Naive thymus-derived CD4-positive, alpha-beta T cell (primary cell): Measurements from ENCODE around the gene CPN1. TPM values are rescaled to one million over a fixed set of nuclear protein-coding genes. Genes with fewer than 3 reads are reported as not detected.
"Not testable (repeated sequence)": the region's sequence is repeated elsewhere in the genome, so short reads cannot be mapped to it uniquely, and the experiment has no call there.

ENCODE experiments used
- ATAC-seq: fragments of 150-1000 bp; cut with Tn5 transposase; 2 replicates; pipeline ENCODE4 v1.10.0; 2021; ENCODE audit warnings: mild to moderate bottlenecking, moderate library complexity
- CTCF ChIA-PET: fragments of 350-600 bp; sonication (Branson Sonifier 250); formaldehyde crosslinking; loops from one replicate; lab custom pipeline; 2021; ENCODE audit warnings: antibody characterized with exemption; lab: Charles Lee
- POLR2A ChIA-PET: fragments of 350-600 bp; sonication (Branson Sonifier 250); formaldehyde crosslinking; loops from one replicate; lab custom pipeline; 2021; ENCODE audit warnings: antibody characterized with exemption, inconsistent platforms; lab: Charles Lee
- DNase-seq, 9 donors: peaks; one replicate each; pipeline versions ENCODE4 v3.0.0 to v3.0.0-alpha.2; 2020 to 2022; ENCODE audit warnings: mixed read lengths in 1 of 9
- H3K27ac ChIP-seq: one replicate; pipeline ENCODE4 v1.7.0; 2013; ENCODE audit warnings: mild to moderate bottlenecking, low read depth, low read length, moderate library complexity
- H3K27me3 ChIP-seq, 2 donors: one replicate each; pipeline ENCODE4 v1.7.0; 2013; ENCODE audit warnings: low read length in 2 of 2, mild to moderate bottlenecking in 2 of 2, moderate library complexity in 2 of 2; ENCODE audit not compliant: control insufficient read depth in 2 of 2, insufficient read depth in 2 of 2
- H3K36me3 ChIP-seq, 3 experiments: 1 replicate in 2 of 3; 2 replicates in 1 of 3; pipeline ENCODE4 v1.7.0; 2013; ENCODE audit warnings: low read length in 3 of 3, mild to moderate bottlenecking in 3 of 3, moderate library complexity in 1 of 3; ENCODE audit not compliant: insufficient read depth in 3 of 3, control insufficient read depth in 2 of 3
- H3K4me1 ChIP-seq, 2 donors: one replicate each; pipeline ENCODE4 v1.7.0; 2013; ENCODE audit warnings: low read length in 2 of 2, mild to moderate bottlenecking in 2 of 2, moderate library complexity in 1 of 2; ENCODE audit not compliant: control insufficient read depth in 2 of 2, insufficient read depth in 2 of 2
- H3K4me3 ChIP-seq: 2 replicates; pipeline ENCODE4 v1.7.0; 2013; ENCODE audit warnings: mild to moderate bottlenecking, low read length
- H3K9me3 ChIP-seq, 3 experiments: 1 replicate in 2 of 3; 2 replicates in 1 of 3; pipeline ENCODE4 v1.7.0; 2013; ENCODE audit warnings: low read length in 3 of 3; ENCODE audit not compliant: control insufficient read depth in 2 of 3
- H3K27ac Mint-ChIP-seq, 9 donors: one replicate each; pipeline ENCODE4 v1.8.0; 2020 to 2022; ENCODE audit warnings: mixed read lengths in 9 of 9, mild to moderate bottlenecking in 8 of 9, moderate library complexity in 5 of 9, inconsistent platforms in 2 of 9
- H3K27me3 Mint-ChIP-seq, 5 donors: one replicate each; pipeline ENCODE4 v1.8.0; 2021 to 2022; ENCODE audit warnings: mixed read lengths in 5 of 5, mild to moderate bottlenecking in 1 of 5
- H3K36me3 Mint-ChIP-seq, 5 donors: one replicate each; pipeline ENCODE4 v1.8.0; 2020 to 2022; ENCODE audit warnings: mixed read lengths in 5 of 5, mild to moderate bottlenecking in 3 of 5, inconsistent platforms in 1 of 5
- H3K4me1 Mint-ChIP-seq, 7 donors: one replicate each; pipeline ENCODE4 v1.8.0; 2020 to 2022; ENCODE audit warnings: mixed read lengths in 7 of 7, mild to moderate bottlenecking in 3 of 7, inconsistent platforms in 1 of 7
- H3K4me3 Mint-ChIP-seq, 10 donors: one replicate each; pipeline ENCODE4 v1.8.0; 2020 to 2022; ENCODE audit warnings: mild to moderate bottlenecking in 10 of 10, mixed read lengths in 10 of 10, moderate library complexity in 6 of 10, inconsistent platforms in 2 of 10
- H3K9me3 Mint-ChIP-seq, 11 donors: one replicate each; pipeline ENCODE4 v1.8.0; 2020 to 2022; ENCODE audit warnings: mixed read lengths in 11 of 11, mild to moderate bottlenecking in 4 of 11, inconsistent platforms in 1 of 11, moderate library complexity in 1 of 11
- intact Hi-C, 2 donors: fragments of 100-400 bp; cut with micrococcal nuclease; formaldehyde crosslinking; loops; one replicate each; pipeline ENCODE4 v1.15.1; 2023
- polyA plus RNA-seq, 2 donors: library from polyadenylated mRNA; unstranded; fragments of 300-500 nt; fragmentation: Illumina TruSeq; gene quantifications; one replicate each; pipeline ENCODE4 v1.2.3, GENCODE V29; 2021
- total RNA-seq, 6 experiments: library from RNA in 5 of 6; stranded (reverse) in 5 of 6; gene quantifications; 1 replicate in 5 of 6; 2 replicates in 1 of 6; pipeline ENCODE4 v1.2.3 and lab custom pipeline; 2021 to 2026

CPN1 gene
- total and polyA plus RNA-seq, 7 experiments from 2014 or later: not detected

DNA sequence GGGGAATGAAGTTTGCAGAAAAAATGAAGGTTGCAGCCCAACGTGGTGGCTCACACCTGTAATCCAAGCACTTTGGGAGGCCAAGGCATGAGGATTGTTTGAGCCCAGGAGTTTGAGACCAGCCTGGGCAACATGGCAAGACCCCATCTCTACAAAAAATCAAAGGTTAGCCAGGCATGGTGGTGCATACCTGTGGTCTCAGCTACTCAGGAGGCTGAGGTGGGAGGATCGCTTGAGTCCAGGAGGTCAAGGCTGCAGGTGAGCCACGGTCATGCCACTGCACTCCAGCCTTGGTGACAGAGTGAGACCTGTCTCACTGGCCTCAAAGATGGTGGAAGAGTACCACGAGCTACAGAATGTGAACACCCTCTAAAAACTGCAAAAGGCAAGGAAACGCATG lies 5.0 kb upstream of the CPN1 start:
- H3K4me3 Mint-ChIP-seq, H3K4me1 Mint-ChIP-seq, H3K36me3 Mint-ChIP-seq: not testable (repeated sequence)

GRCh38 chr10:100085596-100085995 lies 3.9 kb upstream of the CPN1 start:
- Mint-ChIP-seq H3K4me3 (no peak overlapping the region), H3K36me3 (no peaks in the 10 kb centered on the region), H3K27ac (no peak overlapping the region), H3K4me1 (no peaks in the 10 kb centered on the region), H3K27me3 (peaks cover 21 to 37% (median 29%) of the 10 kb centered on the region in 5 donors), H3K9me3 (peaks cover 0 to 2% (median 0%) of the 10 kb centered on the region in 11 donors)
- no peak overlapping the region for H3K4me3 ChIP-seq
- DNase-seq (no peak), ATAC-seq (no peak)
- no peaks in the 10 kb centered on the region for H3K9me3 ChIP-seq
- H3K36me3 ChIP-seq: no peaks in the 10 kb centered on the region
- H3K27ac ChIP-seq: no peak overlapping the region
- ChIA-PET CTCF (no interaction called here), POLR2A (no interaction called here)
- H3K27me3 ChIP-seq: no peaks in the 10 kb centered on the region
- H3K4me1 ChIP-seq: no peaks in the 10 kb centered on the region
- intact Hi-C loops: no loop called here

More for the DNA sequence above, 5.0 kb upstream of the CPN1 start:
- H3K27ac Mint-ChIP-seq, H3K36me3 ChIP-seq, H3K9me3 Mint-ChIP-seq, DNase-seq, POLR2A ChIA-PET, intact Hi-C loops, H3K4me1 ChIP-seq, H3K9me3 ChIP-seq, H3K4me3 ChIP-seq, H3K27ac ChIP-seq, ATAC-seq, H3K27me3 ChIP-seq, CTCF ChIA-PET: not testable (repeated sequence)
- peaks cover 16 to 37% (median 32%) of the 10 kb centered on the region in 5 donors for H3K27me3 Mint-ChIP-seq

DNA sequence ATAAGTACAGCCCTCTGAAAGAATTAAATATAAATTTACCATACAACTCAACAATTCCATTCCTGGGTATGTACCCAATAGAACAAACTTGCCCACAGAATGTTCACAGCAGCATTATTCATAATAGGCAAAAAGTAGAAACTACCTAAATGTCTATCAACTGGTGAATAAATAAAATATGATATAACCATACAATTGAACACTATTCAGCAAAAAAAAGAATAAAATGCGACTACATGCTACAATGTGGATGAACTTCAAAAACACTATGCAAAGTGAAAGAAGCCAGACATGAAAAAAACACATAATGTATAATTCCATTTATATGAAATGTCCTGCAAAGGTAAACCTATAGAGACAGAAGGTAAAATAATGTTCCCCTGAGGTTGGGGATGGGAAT lies 2.0 kb upstream of the CPN1 start:
- Mint-ChIP-seq H3K4me1 (no peaks in the 10 kb centered on the region), H3K27ac (peak overlapping the region in 1 of 9 donors; percentile 22), H3K9me3 (peaks cover 0 to 2% (median 0%) of the 10 kb centered on the region in 11 donors), H3K4me3 (no peak overlapping the region), H3K36me3 (no peaks in the 10 kb centered on the region), H3K27me3 (peaks cover 24 to 34% (median 29%) of the 10 kb centered on the region in 5 donors)
- Histone ChIP-seq H3K36me3 (no peaks in the 10 kb centered on the region), H3K27me3 (no peaks in the 10 kb centered on the region), H3K4me1 (no peaks in the 10 kb centered on the region), H3K27ac (no peak overlapping the region), H3K9me3 (no peaks in the 10 kb centered on the region), H3K4me3 (no peak overlapping the region)
- no peak for ATAC-seq
- CTCF ChIA-PET: no interaction called here
- intact Hi-C loops: no loop called here
- no peak for DNase-seq
- POLR2A ChIA-PET: no interaction called here

- H3K36me3 Mint-ChIP-seq, DNase-seq, CTCF ChIA-PET, H3K4me3 Mint-ChIP-seq, POLR2A ChIA-PET, H3K4me1 ChIP-seq, H3K9me3 ChIP-seq, H3K27me3 ChIP-seq, H3K27ac Mint-ChIP-seq, H3K4me3 ChIP-seq, ATAC-seq, H3K36me3 ChIP-seq, intact Hi-C loops, H3K9me3 Mint-ChIP-seq, H3K27ac ChIP-seq, H3K4me1 Mint-ChIP-seq: not testable (repeated sequence)
- peaks cover 14 to 34% (median 26%) of the 10 kb centered on the region in 5 donors for H3K27me3 Mint-ChIP-seq
These were observed 607 bp upstream of the CPN1 start for GRCh38 chr10:100082276-100082675.

GRCh38 chr10:100076750-100077149 lies 4.9 kb downstream of the CPN1 start:
- H3K27me3 ChIP-seq: no peaks in the 10 kb centered on the region
- peaks cover 0 to 2% (median 0%) of the 10 kb centered on the region in 11 donors for H3K9me3 Mint-ChIP-seq
- H3K4me1 ChIP-seq: no peaks in the 10 kb centered on the region
- no peak overlapping the region for H3K27ac Mint-ChIP-seq
- H3K36me3 ChIP-seq: no peaks in the 10 kb centered on the region
- no peaks in the 10 kb centered on the region for H3K36me3 Mint-ChIP-seq
- DNase-seq: no peak
- H3K4me1 Mint-ChIP-seq: no peaks in the 10 kb centered on the region
- no peak for ATAC-seq
- CTCF ChIA-PET: no interaction called here
- peaks cover 0 to 22% (median 15%) of the 10 kb centered on the region in 5 donors for H3K27me3 Mint-ChIP-seq
- H3K4me3 ChIP-seq: no peak overlapping the region
- intact Hi-C loops: no loop called here
- POLR2A ChIA-PET: no interaction called here
- H3K27ac ChIP-seq: no peak overlapping the region
- no peak overlapping the region for H3K4me3 Mint-ChIP-seq
- H3K9me3 ChIP-seq: no peaks in the 10 kb centered on the region

DNA sequence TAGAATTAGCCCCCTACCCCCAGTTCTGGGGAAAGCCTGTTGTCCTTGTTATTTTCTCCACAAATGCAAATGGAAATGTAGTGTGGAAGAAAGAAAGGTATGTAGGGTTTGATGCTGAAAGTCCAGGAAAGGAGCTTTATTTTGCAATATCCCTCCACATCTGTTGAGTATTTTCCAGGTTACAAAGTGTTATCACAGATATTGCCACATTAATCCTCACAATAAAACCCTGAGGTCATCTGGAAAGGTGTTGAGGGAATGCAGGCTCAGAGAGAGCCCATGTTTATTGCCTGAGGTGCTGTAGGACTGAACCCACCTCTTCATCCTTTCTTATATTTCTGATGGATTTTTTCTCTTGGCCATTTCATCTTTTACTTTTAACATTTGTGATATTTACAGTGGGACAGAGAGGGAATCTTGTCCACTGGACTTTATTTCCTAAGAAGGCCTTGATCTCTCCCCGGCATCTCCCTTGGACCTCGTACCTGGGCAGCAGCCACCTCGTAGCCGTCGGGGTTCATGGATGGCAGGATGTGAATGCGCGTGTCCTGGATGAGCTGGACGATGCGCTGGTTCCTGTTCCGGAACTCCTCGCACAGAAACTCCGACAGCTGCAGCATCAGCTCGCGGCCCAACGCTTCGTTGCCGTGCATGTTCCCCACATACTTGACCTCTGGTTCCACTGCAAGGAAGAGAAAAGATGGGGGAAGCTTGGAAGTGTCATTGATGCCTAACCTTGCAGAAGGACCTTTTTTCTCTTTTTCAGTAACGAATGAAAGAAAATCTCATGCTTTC lies 6.0 kb downstream of the CPN1 start:
- Mint-ChIP-seq H3K9me3 (no peaks in the 10 kb centered on the region), H3K4me3 (no peak overlapping the region), H3K27me3 (peaks cover 0 to 14% (median 14%) of the 10 kb centered on the region in 5 donors), H3K27ac (no peak overlapping the region), H3K36me3 (no peaks in the 10 kb centered on the region), H3K4me1 (no peaks in the 10 kb centered on the region)
- Histone ChIP-seq H3K9me3 (no peaks in the 10 kb centered on the region), H3K27ac (no peak overlapping the region), H3K36me3 (no peaks in the 10 kb centered on the region), H3K27me3 (no peaks in the 10 kb centered on the region), H3K4me3 (no peak overlapping the region), H3K4me1 (no peaks in the 10 kb centered on the region)
- CTCF ChIA-PET: no interaction called here
- POLR2A ChIA-PET: no interaction called here
- intact Hi-C loops: no loop called here
- no peak for ATAC-seq
- DNase-seq: no peak

DNA sequence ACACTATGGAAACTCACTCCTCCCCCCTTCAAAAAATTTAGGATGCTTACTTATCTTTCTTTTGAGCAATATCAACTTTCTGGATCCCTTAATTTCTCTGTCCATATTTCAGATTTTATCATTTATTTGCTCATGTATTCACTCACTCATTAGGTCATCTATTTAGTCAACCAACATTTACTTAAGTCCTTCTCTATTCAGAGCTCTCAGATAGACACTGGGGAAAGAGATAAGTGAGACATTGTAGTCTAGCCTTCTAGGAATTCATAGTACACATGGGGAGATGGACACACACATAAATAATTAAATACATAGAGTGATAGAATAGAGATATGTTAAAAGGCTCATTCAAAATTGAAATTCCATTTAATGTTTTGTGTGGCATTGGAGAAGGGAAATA lies 9.2 kb downstream of the CPN1 start:
- ChIA-PET CTCF (no interaction called here), POLR2A (no interaction called here)
- intact Hi-C loops: no loop called here
- no peaks in the 10 kb centered on the region for H3K9me3 ChIP-seq
- no peaks in the 10 kb centered on the region for H3K4me1 ChIP-seq
- DNase-seq (no peak), ATAC-seq (no peak)
- Mint-ChIP-seq H3K4me1 (no peaks in the 10 kb centered on the region), H3K4me3 (no peak overlapping the region), H3K27me3 (peaks cover 0 to 2% (median 0%) of the 10 kb centered on the region in 5 donors), H3K36me3 (no peaks in the 10 kb centered on the region), H3K27ac (no peak overlapping the region), H3K9me3 (no peaks in the 10 kb centered on the region)
- no peaks in the 10 kb centered on the region for H3K27me3 ChIP-seq
- no peak overlapping the region for H3K27ac ChIP-seq
- H3K36me3 ChIP-seq: no peaks in the 10 kb centered on the region
- H3K4me3 ChIP-seq: no peak overlapping the region
